ENCODE results near the gene GATM. TPM values are rescaled to one million over a fixed set of nuclear protein-coding genes. Genes with fewer than 3 reads are reported as not detected.

The GATM gene
- total RNA-seq, 3 donors from 2014 or later = 7.7 to 21.2 (median 8.9) TPM

DNA sequence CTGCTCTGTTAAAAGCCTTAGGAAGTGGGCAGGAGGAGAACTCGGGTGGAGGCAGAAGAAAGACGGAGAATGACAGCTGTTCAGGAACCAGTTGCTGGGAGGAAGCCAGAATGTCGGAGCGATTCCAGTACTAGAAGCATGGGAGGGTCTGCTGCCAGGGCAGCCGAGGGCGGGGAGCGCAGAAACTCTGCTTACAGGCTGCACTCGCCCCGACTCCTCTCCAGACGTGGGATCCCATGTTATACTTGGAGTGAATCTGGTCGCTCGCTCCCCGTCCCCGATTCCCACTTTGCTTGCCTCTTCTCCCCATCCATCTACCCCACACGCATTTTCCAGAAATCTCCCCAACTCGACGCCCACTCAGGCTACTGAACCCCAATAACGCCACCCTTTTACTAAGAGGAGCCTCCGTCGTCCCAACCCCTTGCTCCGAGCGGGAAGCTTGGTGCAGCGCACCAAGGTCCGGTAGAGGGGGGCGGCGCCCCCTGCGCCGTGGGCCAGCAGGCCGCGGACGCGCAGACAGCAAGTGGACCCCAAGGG lies 665 bp downstream of the GATM start:
- intact Hi-C loops (cut with DNase I, micrococcal nuclease) = no loop called here
- Histone ChIP-seq H3K4me3 (peak overlapping the region; percentile 25), H3K9me3 (no peaks in the 10 kb centered on the region), H3K4me1 (ENCODE audit: low read depth) (peaks cover 19% of the 10 kb centered on the region), H3K36me3 (ENCODE audit: low read depth) (no peaks in the 10 kb centered on the region)
- DNase-seq = peak; percentile 57 to 61 (median 61)
- no peak for TF ChIP-seq CTCF (IDR thresholded peaks at IDR 0.05)
- ATAC-seq = peak; percentile 45

DNA sequence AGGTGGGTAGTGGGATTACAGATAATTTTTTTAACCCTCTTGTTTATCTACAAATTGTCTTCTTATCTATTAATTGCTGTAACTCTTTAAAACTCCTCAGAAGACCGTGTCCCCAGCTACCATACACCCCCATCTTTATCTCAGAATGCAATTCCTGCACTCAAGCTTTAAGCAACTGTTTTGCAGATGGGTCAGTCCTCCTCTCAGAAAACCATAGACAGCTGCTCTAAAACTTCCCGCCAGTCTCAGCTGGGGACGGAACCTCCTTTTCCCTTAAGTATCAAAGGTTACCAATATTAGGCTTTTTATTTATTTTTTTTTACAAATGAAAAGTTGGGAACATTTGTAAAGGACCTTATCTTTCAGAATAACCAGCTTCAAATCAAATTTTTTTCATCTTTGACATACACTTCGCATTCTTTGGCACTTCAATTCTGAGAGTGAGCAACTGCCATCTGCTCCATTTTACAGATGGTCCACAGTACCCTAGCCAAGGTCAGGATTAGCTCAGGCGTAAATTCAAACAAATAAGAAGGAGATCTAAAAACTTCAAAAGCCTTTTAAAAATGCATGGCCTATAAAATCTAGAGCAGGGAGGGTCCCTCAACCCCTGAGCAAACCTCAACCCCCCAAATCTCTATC lies 1.3 kb downstream of the GATM start:
- ATAC-seq = no peak
- intact Hi-C loops (cut with DNase I, micrococcal nuclease) = no loop called here
- peaks cover 24% of the 10 kb centered on the region for H3K4me1 ChIP-seq (ENCODE audit: low read depth)

DNA sequence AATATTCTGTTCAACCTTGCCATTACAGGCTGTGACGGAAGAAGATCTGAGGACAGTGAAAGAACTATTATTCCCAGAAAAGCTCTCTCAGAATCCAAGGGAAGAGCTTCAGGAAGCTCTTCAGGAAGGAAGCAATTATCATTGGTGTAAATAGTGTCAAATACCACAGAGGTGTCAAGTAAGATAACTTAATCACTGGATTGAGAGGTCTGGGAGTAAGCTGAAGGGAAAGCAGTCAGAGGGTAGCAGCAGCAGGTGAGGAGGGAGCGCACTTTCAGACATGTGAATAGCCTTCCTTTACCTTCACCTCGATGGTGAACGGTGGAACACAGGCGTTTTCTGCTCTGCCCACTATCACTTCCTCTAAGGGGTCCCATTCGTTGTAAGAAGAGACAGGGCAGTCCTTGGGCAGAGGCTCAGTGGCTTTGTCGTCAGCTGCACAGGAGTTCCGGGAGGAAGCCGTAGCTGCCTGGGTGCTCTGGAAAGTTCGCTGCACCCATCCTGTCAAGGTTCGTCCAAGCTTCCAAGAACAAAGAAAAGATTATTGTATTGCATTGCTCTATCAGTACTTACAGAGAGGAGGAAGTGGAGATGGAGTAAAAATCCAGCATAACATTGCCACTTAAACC lies 1.9 kb downstream of the GATM start:
- peak in 1 of 3 donors; percentile 55 for DNase-seq
- Histone ChIP-seq H3K9me3 (no peaks in the 10 kb centered on the region), H3K4me3 (no peak overlapping the region), H3K36me3 (ENCODE audit: low read depth) (no peaks in the 10 kb centered on the region), H3K4me1 (ENCODE audit: low read depth) (peaks cover 28% of the 10 kb centered on the region)
- TF ChIP-seq CTCF (IDR thresholded peaks at IDR 0.05) = no peak
- intact Hi-C loops (cut with DNase I, micrococcal nuclease) = no loop called here
- peak; percentile 32 for ATAC-seq

More for the DNA sequence above, 1.3 kb downstream of the GATM start:
- no peak for DNase-seq
- no peaks in the 10 kb centered on the region for H3K9me3 ChIP-seq
- no peak for TF ChIP-seq CTCF (IDR thresholded peaks at IDR 0.05)
- no peaks in the 10 kb centered on the region for H3K36me3 ChIP-seq (ENCODE audit: low read depth)
- no peak overlapping the region for H3K4me3 ChIP-seq

DNA sequence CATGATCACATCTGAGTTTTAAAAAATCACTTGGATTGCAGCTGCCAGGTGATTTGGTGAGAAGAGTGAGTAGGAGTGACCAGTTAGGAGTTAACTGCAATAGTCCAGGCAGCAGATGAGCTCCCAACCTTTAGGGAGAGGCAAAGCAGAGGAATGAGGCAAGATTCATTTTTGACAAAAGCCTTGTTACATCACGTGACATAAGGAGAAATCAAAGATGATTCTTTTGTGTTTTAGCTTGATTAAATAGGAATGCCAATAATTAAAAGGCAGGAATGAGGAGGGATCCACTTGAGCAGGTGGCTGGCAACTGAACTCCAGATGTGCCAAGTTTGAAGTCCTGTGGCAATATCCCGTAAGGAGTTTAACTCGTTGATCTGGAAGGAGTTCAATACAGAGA lies 2.5 kb downstream of the GATM start:
- DNase-seq = no peak
- H3K36me3 ChIP-seq (ENCODE audit: low read depth) = no peaks in the 10 kb centered on the region
- H3K4me1 ChIP-seq (ENCODE audit: low read depth) = peaks cover 28% of the 10 kb centered on the region
- intact Hi-C loops (cut with DNase I, micrococcal nuclease) = no loop called here
- no peak for TF ChIP-seq CTCF (IDR thresholded peaks at IDR 0.05)
- ATAC-seq = no peak
- no peaks in the 10 kb centered on the region for H3K9me3 ChIP-seq
- H3K4me3 ChIP-seq = no peak overlapping the region

- Histone ChIP-seq H3K9me3 (no peaks in the 10 kb centered on the region), H3K36me3 (ENCODE audit: low read depth) (no peaks in the 10 kb centered on the region), H3K4me3 (no peak overlapping the region), H3K4me1 (ENCODE audit: low read depth) (peaks cover 28% of the 10 kb centered on the region)
- intact Hi-C loops (cut with DNase I, micrococcal nuclease) = no loop called here
- TF ChIP-seq CTCF (IDR thresholded peaks at IDR 0.05) = no peak
- no peak for ATAC-seq
- DNase-seq = no peak
Observed at GRCh38 chr15:45373976-45374375, 4.4 kb downstream of the GATM start.
